Adrenal gland (tissue), 12 donors: ENCODE results near the gene ZMYM2. TPM values are rescaled to one million over a fixed set of nuclear protein-coding genes. Genes with fewer than 3 reads are reported as not detected.

Experiments
- DNase-seq, 7 donors: peaks; one replicate each; pipeline ENCODE4 v3.0.0-alpha.2; 2019 to 2020
- H3K27ac ChIP-seq, 5 donors: fragments of 200-600 bp; sonication (generic) in 4 of 5; 1 replicate in 3 of 5; 2 replicates in 2 of 5; pipeline versions ENCODE4 v1.5.1 to v1.8.0; 2016 to 2020; ENCODE audit warnings: mild to moderate bottlenecking in 1 of 5
- H3K27me3 ChIP-seq: fragments of 200-600 bp; 2 replicates; pipeline ENCODE4 v1.8.0; 2021
- H3K36me3 ChIP-seq, 2 donors: fragments of 200-600 bp; replicated peaks in 1 of 2; 1 replicate in 1 of 2; 2 replicates in 1 of 2; pipeline versions ENCODE4 v1.5.1 to v1.8.0; 2018 to 2022
- H3K4me1 ChIP-seq, 2 donors: fragments of 200-600 bp; replicated peaks in 1 of 2; 1 replicate in 1 of 2; 2 replicates in 1 of 2; pipeline versions ENCODE4 v1.5.1 to v1.8.0; 2018 to 2021
- H3K4me3 ChIP-seq, 4 donors: fragments of 200-600 bp; sonication (generic) in 3 of 4; one replicate each; pipeline ENCODE4 v1.5.1; 2016 to 2018
- H3K9me3 ChIP-seq, 3 donors: fragments of 200-600 bp; sonication (generic) in 1 of 3; replicated peaks in 1 of 3; 1 replicate in 2 of 3; 2 replicates in 1 of 3; pipeline versions ENCODE4 v1.5.1 to v1.8.0; 2016 to 2021
- POLR2A ChIP-seq, 2 donors: fragments of 450-650 bp; IDR thresholded peaks; one replicate each; pipeline ENCODE4 v1.6.1; 2017; ENCODE audit warnings: antibody characterized with exemption in 2 of 2, mild to moderate bottlenecking in 2 of 2, moderate library complexity in 1 of 2
- WGBS, 4 donors: extraction: QIAGEN DNeasy Blood & Tissue Kit in 2 of 4; methylation state at CpG; one replicate each; pipeline versions ENCODE4 v1.1.5 to v1.1.7; 2013 to 2017; 5-methylcytosine and 5-hydroxymethylcytosine counted together
- intact Hi-C, 2 donors: fragments of 100-400 bp; cut with DNase I; formaldehyde crosslinking; loops; one replicate each; pipeline versions ENCODE4 v1.14.1 to v1.15.0; 2022 to 2023
- polyA plus RNA-seq, 3 donors: library from polyadenylated mRNA; stranded (reverse); fragments of 200-250 nt in 2 of 3; fragments of 350-450 nt in 1 of 3; fragmentation: Illumina TruSeq in 1 of 3; extraction: RNeasy Lipid Tissue Mini Kit (QIAGEN cat#74804) in 1 of 3; gene quantifications; one replicate each; pipeline ENCODE4 v1.2.3, GENCODE V29; 2013 to 2014
- total RNA-seq, 9 donors: library from RNA; depleted of rRNA in 4 of 9; stranded (reverse); fragments of >200 nt in 4 of 9; fragments of 120-200 nt in 1 of 9; fragmentation: NEBNext Ultra II Directional in 1 of 9; extraction: Animal tissue kit (Norgen Biotek cat#: 25700) in 1 of 9; gene quantifications; one replicate each; pipeline versions ENCODE4 v1.1.0 to v1.2.4, GENCODE V29; 2013 to 2023
- TF ChIP-seq, protein P1 (sequence below), 6 experiments: fragments of 450-650 bp in 4 of 6; fragments of 200-600 bp in 2 of 6; sonication (generic) in 1 of 6; IDR thresholded peaks; 1 replicate in 5 of 6; 2 replicates in 1 of 6; pipeline versions ENCODE4 v1.5.1 to v1.8.0; 2016 to 2021; ENCODE audit warnings: antibody characterized with exemption in 6 of 6, mild to moderate bottlenecking in 2 of 6, moderate library complexity in 1 of 6
- donor health status: healthy with polysubstance abuse.
- donor health status: Bipolar disorder and iron deficiency.
- donor health status: DM: yes; HTN: yes; CAD: no.
- donor health status: DM: no; HTN: no; CAD: no.
- donor health status: DM: no; HTN: no; CAD: no.
- donor health status: DM: yes; HTN: yes; CAD: no.

ZMYM2 gene
- total and polyA plus RNA-seq, 12 donors = 28.0 to 125 (median 73.8) TPM

DNA sequence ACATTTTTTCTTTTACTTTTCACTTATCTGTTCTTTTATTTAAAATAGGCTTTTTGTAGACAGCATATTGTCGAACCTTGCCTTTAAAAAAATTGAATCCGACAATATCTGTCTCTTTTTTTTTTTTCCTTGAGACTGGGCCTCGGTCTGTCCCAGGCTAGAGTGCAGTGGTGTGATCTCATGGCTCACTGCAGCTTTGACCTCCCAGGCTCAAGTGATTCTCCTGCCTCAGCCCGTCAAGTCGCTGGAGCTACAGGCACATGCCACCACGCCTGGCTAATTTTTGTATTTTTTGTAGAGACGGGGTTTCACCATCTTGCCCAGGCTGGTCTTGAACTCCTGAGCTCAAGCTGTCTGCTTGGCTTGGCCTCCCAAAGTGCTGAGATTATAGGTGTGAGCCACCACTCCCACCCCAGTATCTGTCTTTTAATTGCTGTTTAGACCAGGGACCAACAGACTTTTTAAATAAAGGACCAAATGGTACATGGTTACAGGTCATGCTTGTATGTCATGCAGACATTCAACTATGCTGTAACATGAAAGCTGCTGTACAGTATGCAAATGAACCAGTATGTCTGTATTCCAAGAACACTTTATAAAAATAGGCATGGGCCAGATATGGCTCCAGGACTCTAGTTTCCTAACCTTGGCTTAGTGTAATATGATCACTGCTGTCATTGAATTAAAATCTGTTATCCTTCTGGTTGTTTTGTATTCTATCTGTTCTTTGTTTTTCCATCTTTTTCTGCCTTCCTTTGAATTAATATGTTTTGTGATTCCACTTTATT, 122.0 kb downstream of the ZMYM2 start:
- TF ChIP-seq POLR2A (IDR thresholded peaks at IDR 0.05) = no peak
- TF ChIP-seq, protein P1, sequence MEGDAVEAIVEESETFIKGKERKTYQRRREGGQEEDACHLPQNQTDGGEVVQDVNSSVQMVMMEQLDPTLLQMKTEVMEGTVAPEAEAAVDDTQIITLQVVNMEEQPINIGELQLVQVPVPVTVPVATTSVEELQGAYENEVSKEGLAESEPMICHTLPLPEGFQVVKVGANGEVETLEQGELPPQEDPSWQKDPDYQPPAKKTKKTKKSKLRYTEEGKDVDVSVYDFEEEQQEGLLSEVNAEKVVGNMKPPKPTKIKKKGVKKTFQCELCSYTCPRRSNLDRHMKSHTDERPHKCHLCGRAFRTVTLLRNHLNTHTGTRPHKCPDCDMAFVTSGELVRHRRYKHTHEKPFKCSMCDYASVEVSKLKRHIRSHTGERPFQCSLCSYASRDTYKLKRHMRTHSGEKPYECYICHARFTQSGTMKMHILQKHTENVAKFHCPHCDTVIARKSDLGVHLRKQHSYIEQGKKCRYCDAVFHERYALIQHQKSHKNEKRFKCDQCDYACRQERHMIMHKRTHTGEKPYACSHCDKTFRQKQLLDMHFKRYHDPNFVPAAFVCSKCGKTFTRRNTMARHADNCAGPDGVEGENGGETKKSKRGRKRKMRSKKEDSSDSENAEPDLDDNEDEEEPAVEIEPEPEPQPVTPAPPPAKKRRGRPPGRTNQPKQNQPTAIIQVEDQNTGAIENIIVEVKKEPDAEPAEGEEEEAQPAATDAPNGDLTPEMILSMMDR (IDR thresholded peaks at IDR 0.05) = no peak
- Histone ChIP-seq H3K27ac (no peak overlapping the region), H3K4me3 (no peak overlapping the region), H3K4me1 (peaks cover 0 to 7% of the 10 kb centered on the region in 2 donors), H3K9me3 (no peaks in the 10 kb centered on the region), H3K36me3 (peaks cover 0 to 30% of the 10 kb centered on the region in 2 donors), H3K27me3 (no peaks in the 10 kb centered on the region)
- 92 to 96% (median 94%) methylated on average over 6 to 7 of the region's 7 CpGs for WGBS, 4 donors
- intact Hi-C loops = no loop called here
- DNase-seq = no peak

DNA sequence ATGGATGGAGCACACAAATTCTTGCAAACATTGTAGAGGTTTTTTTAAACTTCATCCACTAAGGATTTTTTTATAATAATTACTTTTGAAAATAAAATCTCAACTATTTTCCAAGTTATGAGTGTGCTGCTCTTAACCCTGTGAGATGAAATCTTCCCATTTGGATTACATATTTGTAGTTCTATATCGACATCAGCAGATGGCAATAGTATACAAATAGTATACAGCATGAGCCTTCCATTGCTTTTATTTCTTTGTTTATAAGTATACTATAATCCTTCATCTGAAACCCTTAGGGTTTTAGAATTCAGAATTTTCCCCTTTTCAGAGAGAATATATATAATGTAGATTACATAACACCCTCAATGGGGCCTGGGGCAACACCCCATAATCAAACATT, 131.8 kb downstream of the ZMYM2 start:
- H3K36me3 ChIP-seq = peaks cover 0 to 8% of the 10 kb centered on the region in 2 donors
- no peaks in the 10 kb centered on the region for H3K27me3 ChIP-seq
- intact Hi-C loops = no loop called here
- DNase-seq = no peak
- no peak overlapping the region for H3K4me3 ChIP-seq
- no peaks in the 10 kb centered on the region for H3K4me1 ChIP-seq
- H3K27ac ChIP-seq = no peak overlapping the region
- TF ChIP-seq, protein P1 (IDR thresholded peaks at IDR 0.05) = no peak
- TF ChIP-seq POLR2A (IDR thresholded peaks at IDR 0.05) = no peak
- H3K9me3 ChIP-seq = no peaks in the 10 kb centered on the region
- WGBS, 4 donors = 70 to 95% (median 84%) methylated on average over 1 of the region's 1 CpG

DNA sequence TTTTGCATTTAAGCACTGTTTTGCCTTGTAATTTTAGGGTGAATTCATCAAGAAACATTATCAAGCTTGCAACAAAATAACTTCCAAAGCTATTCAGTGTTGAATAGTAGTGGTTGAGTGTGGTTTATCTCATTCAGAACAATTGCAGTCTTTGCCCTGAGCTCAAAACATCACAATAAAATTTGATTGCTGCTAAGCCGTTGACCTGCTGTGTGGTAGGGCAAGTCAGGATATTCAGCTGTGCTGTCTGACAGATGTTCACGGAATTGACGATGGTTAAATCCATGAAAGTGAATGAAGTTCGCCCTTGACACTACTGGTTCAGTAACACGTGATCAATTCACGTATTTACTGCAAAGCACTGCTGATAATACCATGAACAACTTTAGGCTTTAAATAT, 135.4 kb downstream of the ZMYM2 start:
- DNase-seq = no peak
- 32 to 65% (median 57%) methylated on average over 6 of the region's 6 CpGs for WGBS, 4 donors
- no peaks in the 10 kb centered on the region for H3K27me3 ChIP-seq
- intact Hi-C loops = no loop called here
- H3K4me1 ChIP-seq = no peaks in the 10 kb centered on the region
- H3K27ac ChIP-seq = no peak overlapping the region
- H3K4me3 ChIP-seq = no peak overlapping the region
- H3K9me3 ChIP-seq = no peaks in the 10 kb centered on the region
- no peaks in the 10 kb centered on the region for H3K36me3 ChIP-seq
- TF ChIP-seq POLR2A (IDR thresholded peaks at IDR 0.05) = no peak
- TF ChIP-seq, protein P1 (IDR thresholded peaks at IDR 0.05) = no peak

DNA sequence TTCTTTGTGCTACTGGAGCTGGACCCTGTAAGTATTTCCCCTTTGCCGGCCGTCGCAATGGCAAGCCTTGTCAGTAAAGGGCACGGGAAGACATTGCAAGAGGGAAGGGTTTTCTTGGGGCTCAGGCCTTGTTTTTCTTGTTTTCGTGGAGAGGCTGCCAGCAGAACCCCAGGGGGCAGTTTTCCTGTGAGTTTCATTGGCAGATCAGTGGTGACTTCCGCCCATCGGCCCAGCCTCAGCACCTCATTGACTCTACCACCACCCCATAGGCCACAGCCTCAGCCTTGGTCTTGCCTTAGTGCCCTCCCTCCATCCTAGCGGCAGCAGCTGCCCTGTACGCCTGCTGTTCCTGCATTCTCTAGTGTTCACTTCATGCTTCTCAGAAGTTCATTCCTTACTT, 140.8 kb downstream of the ZMYM2 start:
- Histone ChIP-seq H3K27me3 (peaks cover 12% of the 10 kb centered on the region), H3K4me1 (no peaks in the 10 kb centered on the region), H3K27ac (no peak overlapping the region), H3K4me3 (no peak overlapping the region), H3K9me3 (no peaks in the 10 kb centered on the region), H3K36me3 (no peaks in the 10 kb centered on the region)
- TF ChIP-seq, protein P1 (IDR thresholded peaks at IDR 0.05) = no peak
- no peak for TF ChIP-seq POLR2A (IDR thresholded peaks at IDR 0.05)
- intact Hi-C loops = no loop called here
- WGBS, 4 donors = 54 to 73% (median 58%) methylated on average over 9 of the region's 9 CpGs
- DNase-seq = no peak
